Activated T-cell treated with anti-CD3 and anti-CD28 coated beads for 1 hour (primary cell): ENCODE results near the gene ABLIM2.

ENCODE experiments used
- DNase-seq: peaks from one replicate; pipeline ENCODE4 v3.0.0-alpha.2; 2020; ENCODE audit warnings: low read depth

The ABLIM2 gene

GRCh38 chr4:8070736-8071718 is 87.6 kb downstream of the ABLIM2 start:
- DNase-seq = no peak

GRCh38 chr4:8069102-8069752 is 89.4 kb downstream of the ABLIM2 start:
- DNase-seq = no peak

GRCh38 chr4:8067945-8068896 is 90.4 kb downstream of the ABLIM2 start:
- no peak for DNase-seq

GRCh38 chr4:8067274-8067936 is 91.2 kb downstream of the ABLIM2 start:
- DNase-seq = no peak

- DNase-seq = no peak
These were observed 92.2 kb downstream of the ABLIM2 start for GRCh38 chr4:8066336-8066931.

- no peak for DNase-seq
These were observed 94.5 kb downstream of the ABLIM2 start for GRCh38 chr4:8063974-8064563.

- no peak for DNase-seq
These were observed 97.0 kb downstream of the ABLIM2 start for GRCh38 chr4:8061573-8061972.

GRCh38 chr4:8061145-8061544 is 97.5 kb downstream of the ABLIM2 start:
- DNase-seq = no peak

GRCh38 chr4:8060632-8061031 is 98.0 kb downstream of the ABLIM2 start:
- no peak for DNase-seq

GRCh38 chr4:8058031-8058479 is 100.6 kb downstream of the ABLIM2 start:
- DNase-seq = no peak

GRCh38 chr4:8055206-8055605 is 103.4 kb downstream of the ABLIM2 start:
- DNase-seq = no peak

- DNase-seq = no peak
These were observed 104.7 kb downstream of the ABLIM2 start for GRCh38 chr4:8053688-8054449.

GRCh38 chr4:8052160-8052691 is 106.4 kb downstream of the ABLIM2 start:
- DNase-seq = no peak

- DNase-seq = no peak
These were observed 107.0 kb downstream of the ABLIM2 start for GRCh38 chr4:8051644-8052043.

- no peak for DNase-seq
These were observed 107.9 kb downstream of the ABLIM2 start for GRCh38 chr4:8050555-8051206.

GRCh38 chr4:8050180-8050554 is 108.4 kb downstream of the ABLIM2 start:
- DNase-seq = no peak

GRCh38 chr4:8048856-8049676 is 109.5 kb downstream of the ABLIM2 start:
- no peak for DNase-seq
